CD4-positive, CD25-positive, alpha-beta regulatory T cell (primary cell): Measurements from ENCODE around the gene AEBP2. TPM values are rescaled to one million over a fixed set of nuclear protein-coding genes. Genes with fewer than 3 reads are reported as not detected.

ENCODE experiments used
- ATAC-seq, 2 donors: fragments of 150-1000 bp; cut with Tn5 transposase; one replicate each; pipeline ENCODE4 v1.10.0; 2021; ENCODE audit warnings: low read depth in 2 of 2, moderate number of reproducible peaks in 2 of 2, moderate library complexity in 1 of 2
- DNase-seq, 3 donors: peaks; one replicate each; pipeline versions ENCODE4 v3.0.0 to v3.0.0-alpha.2; 2012 to 2022; ENCODE audit warnings: mixed read lengths in 1 of 3
- H3K27ac ChIP-seq: one replicate; pipeline ENCODE4 v1.7.0; 2013; ENCODE audit warnings: mild to moderate bottlenecking, low read length; ENCODE audit not compliant: insufficient read depth, poor library complexity, severe bottlenecking
- H3K27me3 ChIP-seq: one replicate; pipeline ENCODE4 v1.7.0; 2013; ENCODE audit warnings: low read length; ENCODE audit not compliant: control insufficient read depth, insufficient read depth
- H3K36me3 ChIP-seq: one replicate; pipeline ENCODE4 v1.7.0; 2013; ENCODE audit warnings: mild to moderate bottlenecking, low read length, moderate library complexity; ENCODE audit not compliant: control insufficient read depth, insufficient read depth
- H3K4me1 ChIP-seq: 2 replicates; pipeline ENCODE4 v1.7.0; 2013; ENCODE audit warnings: mild to moderate bottlenecking, low read length; ENCODE audit not compliant: insufficient read depth, control insufficient read depth, poor library complexity, severe bottlenecking
- H3K4me3 ChIP-seq: one replicate; pipeline ENCODE4 v1.7.0; 2013; ENCODE audit warnings: low read depth, mild to moderate bottlenecking, low read length, moderate library complexity
- H3K9me3 ChIP-seq, 2 experiments: 1 replicate in 1 of 2; 2 replicates in 1 of 2; pipeline ENCODE4 v1.7.0; 2013; ENCODE audit warnings: low read length in 2 of 2, mild to moderate bottlenecking in 1 of 2, moderate library complexity in 1 of 2; ENCODE audit not compliant: control insufficient read depth in 2 of 2
- H3K27ac Mint-ChIP-seq, 3 donors: one replicate each; pipeline ENCODE4 v1.8.0; 2020 to 2022; ENCODE audit warnings: mild to moderate bottlenecking in 3 of 3, mixed read lengths in 3 of 3, moderate library complexity in 2 of 3
- H3K27me3 Mint-ChIP-seq: one replicate; pipeline ENCODE4 v1.8.0; 2022; ENCODE audit warnings: mild to moderate bottlenecking, mixed read lengths
- H3K36me3 Mint-ChIP-seq: one replicate; pipeline ENCODE4 v1.8.0; 2020; ENCODE audit warnings: mixed read lengths
- H3K4me1 Mint-ChIP-seq, 4 donors: one replicate each; pipeline ENCODE4 v1.8.0; 2020 to 2022; ENCODE audit warnings: mixed read lengths in 4 of 4, mild to moderate bottlenecking in 1 of 4
- H3K4me3 Mint-ChIP-seq, 4 donors: one replicate each; pipeline ENCODE4 v1.8.0; 2020 to 2022; ENCODE audit warnings: mild to moderate bottlenecking in 4 of 4, mixed read lengths in 4 of 4, moderate library complexity in 3 of 4
- H3K9me3 Mint-ChIP-seq, 7 donors: one replicate each; pipeline ENCODE4 v1.8.0; 2020 to 2022; ENCODE audit warnings: mixed read lengths in 7 of 7, mild to moderate bottlenecking in 3 of 7, moderate library complexity in 2 of 7
- polyA plus RNA-seq, 4 donors: library from polyadenylated mRNA; unstranded; fragments of 300-500 nt; fragmentation: Illumina TruSeq; gene quantifications; one replicate each; pipeline ENCODE4 v1.2.3, GENCODE V29; 2021
- total RNA-seq: library from RNA; stranded (reverse); gene quantifications from one replicate; pipeline ENCODE4 v1.2.3, GENCODE V29; 2022

AEBP2 gene
- total and polyA plus RNA-seq, 5 donors from 2014 or later = 9.1 to 64.7 (median 11.6) TPM

- H3K4me3 ChIP-seq = no peak overlapping the region
- DNase-seq (no peak), ATAC-seq (no peak)
- Mint-ChIP-seq H3K36me3 (peaks cover 23% of the 10 kb centered on the region), H3K27me3 (no peaks in the 10 kb centered on the region), H3K9me3 (no peaks in the 10 kb centered on the region), H3K27ac (no peak overlapping the region), H3K4me3 (no peak overlapping the region), H3K4me1 (peaks cover 0 to 6% (median 2%) of the 10 kb centered on the region in 4 donors)
- H3K9me3 ChIP-seq = no peaks in the 10 kb centered on the region
- no peaks in the 10 kb centered on the region for H3K27me3 ChIP-seq
- H3K27ac ChIP-seq = no peak overlapping the region
- H3K36me3 ChIP-seq = peaks cover 48% of the 10 kb centered on the region
- H3K4me1 ChIP-seq = no peaks in the 10 kb centered on the region
Measured at GRCh38 chr12:19518209-19518608, 78.9 kb downstream of the AEBP2 start.

GRCh38 chr12:19520646-19521415 is 81.5 kb downstream of the AEBP2 start:
- DNase-seq = no peak
- Histone ChIP-seq H3K9me3 (no peaks in the 10 kb centered on the region), H3K4me3 (no peak overlapping the region), H3K27ac (no peak overlapping the region), H3K4me1 (no peaks in the 10 kb centered on the region), H3K27me3 (no peaks in the 10 kb centered on the region), H3K36me3 (peaks cover 29% of the 10 kb centered on the region)
- H3K27me3 Mint-ChIP-seq = no peaks in the 10 kb centered on the region
- H3K36me3 Mint-ChIP-seq = peaks cover 15% of the 10 kb centered on the region
- peaks cover 0 to 5% (median 1%) of the 10 kb centered on the region in 4 donors for H3K4me1 Mint-ChIP-seq
- H3K9me3 Mint-ChIP-seq = no peaks in the 10 kb centered on the region
- peak overlapping the region in 1 of 3 donors; percentile 32 for H3K27ac Mint-ChIP-seq
- no peak overlapping the region for H3K4me3 Mint-ChIP-seq
- no peak for ATAC-seq

- Mint-ChIP-seq H3K27me3 (no peaks in the 10 kb centered on the region), H3K36me3 (peaks cover 3% of the 10 kb centered on the region)
- H3K4me3 ChIP-seq = no peak overlapping the region
Measured at GRCh38 chr12:19525274-19525673, 86.0 kb downstream of the AEBP2 start.

GRCh38 chr12:19527866-19528265 is 88.6 kb downstream of the AEBP2 start:
- no peaks in the 10 kb centered on the region for H3K27me3 ChIP-seq
- peaks cover 0 to 1% (median 0%) of the 10 kb centered on the region in 7 donors for H3K9me3 Mint-ChIP-seq
- no peak overlapping the region for H3K27ac ChIP-seq
- no peak for ATAC-seq
- no peak overlapping the region for H3K4me3 ChIP-seq
- no peaks in the 10 kb centered on the region for H3K36me3 ChIP-seq
- DNase-seq = no peak
- no peaks in the 10 kb centered on the region for H3K9me3 ChIP-seq
- no peak overlapping the region for H3K4me3 Mint-ChIP-seq
- peaks cover 7 to 25% (median 21%) of the 10 kb centered on the region in 4 donors for H3K4me1 Mint-ChIP-seq
- H3K27me3 Mint-ChIP-seq = no peaks in the 10 kb centered on the region
- peaks cover 3% of the 10 kb centered on the region for H3K36me3 Mint-ChIP-seq
- peak overlapping the region in 1 of 3 donors; percentile 67 for H3K27ac Mint-ChIP-seq
- no peaks in the 10 kb centered on the region for H3K4me1 ChIP-seq

More at GRCh38 chr12:19525274-19525673, 86.0 kb downstream of the AEBP2 start:
- peaks cover 7 to 25% (median 20%) of the 10 kb centered on the region in 4 donors for H3K4me1 Mint-ChIP-seq
- no peak overlapping the region for H3K4me3 Mint-ChIP-seq
- no peak overlapping the region for H3K27ac Mint-ChIP-seq
- peaks cover 0 to 1% (median 0%) of the 10 kb centered on the region in 7 donors for H3K9me3 Mint-ChIP-seq
- no peak for ATAC-seq
- no peak for DNase-seq
- Histone ChIP-seq H3K4me1 (no peaks in the 10 kb centered on the region), H3K27me3 (no peaks in the 10 kb centered on the region), H3K9me3 (no peaks in the 10 kb centered on the region), H3K36me3 (peaks cover 4% of the 10 kb centered on the region), H3K27ac (no peak overlapping the region)

- H3K27me3 ChIP-seq = no peaks in the 10 kb centered on the region
- DNase-seq (no peak), ATAC-seq (no peak)
- H3K27ac ChIP-seq = no peak overlapping the region
- peak overlapping the region in 2 of 3 donors; percentile 69 to 81 for H3K27ac Mint-ChIP-seq
- no peaks in the 10 kb centered on the region for H3K9me3 ChIP-seq
- peaks cover 7 to 29% (median 23%) of the 10 kb centered on the region in 4 donors for H3K4me1 Mint-ChIP-seq
- no peak overlapping the region for H3K4me3 ChIP-seq
- H3K9me3 Mint-ChIP-seq = peaks cover 0 to 1% (median 0%) of the 10 kb centered on the region in 7 donors
- no peak overlapping the region for H3K4me3 Mint-ChIP-seq
- no peaks in the 10 kb centered on the region for H3K4me1 ChIP-seq
- H3K36me3 ChIP-seq = no peaks in the 10 kb centered on the region
- H3K36me3 Mint-ChIP-seq = peaks cover 4% of the 10 kb centered on the region
- no peaks in the 10 kb centered on the region for H3K27me3 Mint-ChIP-seq
Measured at GRCh38 chr12:19528750-19529149, 89.5 kb downstream of the AEBP2 start.

GRCh38 chr12:19529951-19530636 is 90.8 kb downstream of the AEBP2 start:
- H3K4me1 ChIP-seq = no peaks in the 10 kb centered on the region
- H3K9me3 Mint-ChIP-seq = peaks cover 0 to 3% (median 2%) of the 10 kb centered on the region in 7 donors
- peaks cover 0 to 1% of the 10 kb centered on the region in 2 experiments for H3K9me3 ChIP-seq
- DNase-seq (no peak), ATAC-seq (no peak)
- no peak overlapping the region for H3K27ac ChIP-seq
- peaks cover 7 to 29% (median 21%) of the 10 kb centered on the region in 4 donors for H3K4me1 Mint-ChIP-seq
- no peaks in the 10 kb centered on the region for H3K27me3 ChIP-seq
- H3K36me3 ChIP-seq = no peaks in the 10 kb centered on the region
- H3K27me3 Mint-ChIP-seq = no peaks in the 10 kb centered on the region
- peaks cover 8% of the 10 kb centered on the region for H3K36me3 Mint-ChIP-seq
- no peak overlapping the region for H3K4me3 ChIP-seq
- H3K4me3 Mint-ChIP-seq = no peak overlapping the region
- no peak overlapping the region for H3K27ac Mint-ChIP-seq

- no peak overlapping the region for H3K27ac ChIP-seq
- no peaks in the 10 kb centered on the region for H3K27me3 Mint-ChIP-seq
- peaks cover 7 to 29% (median 21%) of the 10 kb centered on the region in 4 donors for H3K4me1 Mint-ChIP-seq
- H3K27me3 ChIP-seq = no peaks in the 10 kb centered on the region
- peaks cover 13% of the 10 kb centered on the region for H3K36me3 Mint-ChIP-seq
- ATAC-seq (no peak), DNase-seq (no peak)
- H3K27ac Mint-ChIP-seq = no peak overlapping the region
- no peak overlapping the region for H3K4me3 ChIP-seq
- H3K9me3 Mint-ChIP-seq = peaks cover 2 to 8% (median 4%) of the 10 kb centered on the region in 7 donors
- no peaks in the 10 kb centered on the region for H3K4me1 ChIP-seq
- H3K36me3 ChIP-seq = no peaks in the 10 kb centered on the region
- H3K4me3 Mint-ChIP-seq = no peak overlapping the region
- peaks cover 0 to 6% of the 10 kb centered on the region in 2 experiments for H3K9me3 ChIP-seq
Measured at GRCh38 chr12:19530637-19531023, 91.3 kb downstream of the AEBP2 start.
